SK-N-SH treated with all-trans-retinoic acid at 6 μM for 48 hours (cell line): ENCODE results near the gene SHF.

Experiments used
- CREB5 ChIP-seq: fragments of 250-450 bp; sonication (Bioruptor Pico); IDR thresholded peaks from 2 replicates; pipeline ENCODE4 v1.5.1; 2020; ENCODE audit warnings: low read depth, mild to moderate bottlenecking, moderate library complexity
- CSDC2 ChIP-seq: fragments of 250-450 bp; sonication (Bioruptor Pico); IDR thresholded peaks from 2 replicates; pipeline ENCODE4 v1.5.0; 2020; ENCODE audit warnings: mild to moderate bottlenecking, moderate library complexity
- GLIS3 ChIP-seq: fragments of 250-450 bp; sonication (Bioruptor Pico); IDR thresholded peaks from 2 replicates; pipeline ENCODE4 v1.5.0; 2020; ENCODE audit warnings: mild to moderate bottlenecking, moderate library complexity
- RARB ChIP-seq: fragments of 250-450 bp; sonication (Bioruptor Pico); IDR thresholded peaks from 2 replicates; pipeline ENCODE4 v1.8.0; 2021; ENCODE audit warnings: mild to moderate bottlenecking, moderate library complexity
- TCF4 ChIP-seq: fragments of 250-450 bp; sonication (Bioruptor Pico); IDR thresholded peaks from 2 replicates; pipeline ENCODE4 v1.8.0; 2021; ENCODE audit warnings: mild to moderate bottlenecking, moderate library complexity, borderline replicate concordance
- ZNF565 ChIP-seq: fragments of 450-650 bp; formaldehyde crosslinking; conservative IDR thresholded peaks from 2 replicates; pipeline ENCODE4 v1.5.0; 2020; ENCODE audit warnings: low read depth, mild to moderate bottlenecking, moderate library complexity

- no peak for TF ChIP-seq RARB (CRISPR knock-in tag)
- no peak for TF ChIP-seq CSDC2
- no peak for TF ChIP-seq ZNF565 (CRISPR knock-in tag)
- no peak for TF ChIP-seq GLIS3 (CRISPR knock-in tag)
- no peak for TF ChIP-seq TCF4
- TF ChIP-seq CREB5: no peak
Measured at GRCh38 chr15:45231132-45231531, 43.4 kb upstream of the SHF start.
